A673 (cell line): Measurements from ENCODE around the gene BEND5. TPM values are rescaled to one million over a fixed set of nuclear protein-coding genes. Genes with fewer than 3 reads are reported as not detected.
A peak's percentile ranks its signal among the peaks of the same experiment; 100 is the strongest.

Experiments
- BruUV-seq: library from RNA; stranded (reverse); fragments of 400-500 nt; replicated peaks from 2 replicates; lab custom pipeline; 2021; lab: Mats Ljungman, UMichigan
- CTCF ChIA-PET: fragments of 300-600 bp; sonication (Branson Sonifier 250); formaldehyde crosslinking; loops from one replicate; lab custom pipeline; 2022; ENCODE audit warnings: antibody characterized with exemption; lab: Charles Lee
- POLR2A ChIA-PET: fragments of 300-600 bp; sonication (Branson Sonifier 250); formaldehyde crosslinking; loops from one replicate; lab custom pipeline; 2022; ENCODE audit warnings: antibody characterized with exemption; ENCODE audit not compliant: low non-redundant PET; lab: Charles Lee
- DNase-seq: peaks from one replicate; pipeline ENCODE4 v3.0.0-alpha.2; 2015; ENCODE audit warnings: low spot score
- H3K27ac ChIP-seq: fragments of 200-600 bp; sonication (generic); 2 replicates; pipeline ENCODE4 v1.5.1; 2016; ENCODE audit warnings: mixed run types, low read depth, mild to moderate bottlenecking, mixed read lengths, antibody characterized with exemption, low read length; ENCODE audit not compliant: poor library complexity, severe bottlenecking
- H3K27me3 ChIP-seq: fragments of 200-600 bp; sonication (generic); replicated peaks from 2 replicates; pipeline ENCODE4 v1.6.1; 2017; ENCODE audit warnings: mixed run types, low read depth, mild to moderate bottlenecking, mixed read lengths, antibody characterized with exemption, low read length; ENCODE audit not compliant: insufficient read depth, poor library complexity
- H3K36me3 ChIP-seq: fragments of 200-600 bp; sonication (generic); 2 replicates; pipeline ENCODE4 v1.6.1; 2016; ENCODE audit warnings: mixed run types, mild to moderate bottlenecking, mixed read lengths, antibody characterized with exemption, low read length; ENCODE audit not compliant: insufficient read depth, poor library complexity, severe bottlenecking
- H3K4me1 ChIP-seq: fragments of 200-600 bp; sonication (generic); 2 replicates; pipeline ENCODE4 v1.6.1; 2017; ENCODE audit warnings: mixed run types, mild to moderate bottlenecking, mixed read lengths, antibody characterized with exemption, low read length; ENCODE audit not compliant: insufficient read depth, poor library complexity, severe bottlenecking
- H3K4me3 ChIP-seq: fragments of 200-600 bp; sonication (generic); 2 replicates; pipeline ENCODE4 v1.5.1; 2016; ENCODE audit warnings: low read depth, mixed run types, mild to moderate bottlenecking, mixed read lengths, low read length; ENCODE audit not compliant: poor library complexity, severe bottlenecking
- H3K9me3 ChIP-seq: fragments of 200-600 bp; sonication (generic); 2 replicates; pipeline ENCODE4 v1.6.1; 2016; ENCODE audit warnings: mixed run types, low read depth, mild to moderate bottlenecking, mixed read lengths, antibody characterized with exemption, low read length; ENCODE audit not compliant: poor library complexity, severe bottlenecking
- CTCF ChIP-seq: fragments of 300-800, 200-600 bp; sonication (generic); conservative IDR thresholded peaks from 2 replicates; pipeline ENCODE4 v1.5.1; 2017; ENCODE audit warnings: low read depth, mild to moderate bottlenecking, antibody characterized with exemption, low read length, moderate library complexity, mixed read lengths
- EZH2 ChIP-seq: fragments of 200-600 bp; sonication (generic); IDR thresholded peaks from 2 replicates; pipeline ENCODE4 v1.6.1; 2017; ENCODE audit warnings: borderline replicate concordance, low read depth, mild to moderate bottlenecking, mixed read lengths, antibody characterized with exemption, low read length; ENCODE audit not compliant: poor library complexity, severe bottlenecking
- intact Hi-C: fragments of 100-400 bp; cut with micrococcal nuclease; formaldehyde crosslinking; loops from one replicate; pipeline ENCODE4 v1.10.0; 2022; ENCODE audit not compliant: unreplicated experiment
- total RNA-seq: library from RNA; stranded (reverse); gene quantifications from 2 replicates; pipeline ENCODE4 v1.2.3, GENCODE V29; 2021

Gene BEND5
- total RNA-seq, 1 experiment from 2014 or later = 6.2 TPM

- CTCF ChIA-PET = no interaction called here
- Histone ChIP-seq H3K27me3 (no peaks in the 10 kb centered on the region), H3K36me3 (no peaks in the 10 kb centered on the region), H3K9me3 (no peaks in the 10 kb centered on the region), H3K4me3 (no peak overlapping the region), H3K27ac (no peak overlapping the region), H3K4me1 (no peaks in the 10 kb centered on the region)
- POLR2A ChIA-PET = no interaction called here
- DNase-seq = no peak
- TF ChIP-seq CTCF (no peak), EZH2 (no peak)
- intact Hi-C loops = no loop called here
- BruUV-seq = no TSS peak
Measured at GRCh38 chr1:48701445-48701844, 75.2 kb downstream of the BEND5 start.

- H3K27me3 ChIP-seq = no peaks in the 10 kb centered on the region
- no peak overlapping the region for H3K4me3 ChIP-seq
- ChIA-PET CTCF (interaction anchor here (3.7 kb wide), 1 partner anchor 125 kb away, joined by 27 read pairs; no protein-coding TSS in a partner anchor), POLR2A (no interaction called here)
- no peak overlapping the region for H3K27ac ChIP-seq
- intact Hi-C loops = loop anchor here (1.0 kb wide), 1 partner anchor 125 kb away; no protein-coding TSS in a partner anchor
- H3K36me3 ChIP-seq = no peaks in the 10 kb centered on the region
- BruUV-seq = no TSS peak
- no peaks in the 10 kb centered on the region for H3K9me3 ChIP-seq
- H3K4me1 ChIP-seq = peaks cover 12% of the 10 kb centered on the region
- no peak for TF ChIP-seq EZH2
- TF ChIP-seq CTCF = peak; percentile 97
- peak; percentile 69 for DNase-seq
Measured at GRCh38 chr1:48697066-48697707, 79.5 kb downstream of the BEND5 start.

GRCh38 chr1:48695161-48695560 is 81.5 kb downstream of the BEND5 start:
- Histone ChIP-seq H3K27me3 (no peaks in the 10 kb centered on the region), H3K9me3 (no peaks in the 10 kb centered on the region), H3K4me1 (peaks cover 12% of the 10 kb centered on the region), H3K27ac (no peak overlapping the region), H3K36me3 (no peaks in the 10 kb centered on the region), H3K4me3 (no peak overlapping the region)
- TF ChIP-seq CTCF = no peak
- POLR2A ChIA-PET = no interaction called here
- CTCF ChIA-PET = interaction anchor here (0.5 to 3.7 kb wide), 2 partner anchors 121 to 123 kb away, joined by 3 to 27 read pairs; no protein-coding TSS in a partner anchor
- peak; percentile 24 for DNase-seq
- intact Hi-C loops = no loop called here
- BruUV-seq = no TSS peak
